Fibroblast of villous mesenchyme (primary cell): ENCODE measurements around the gene SPRR1A. TPM values are rescaled to one million over a fixed set of nuclear protein-coding genes. Genes with fewer than 3 reads are reported as not detected.
"Not testable (repeated sequence)": the region's sequence is repeated elsewhere in the genome, so short reads cannot be mapped to it uniquely, and the experiment has no call there.

Experiments
- DNase-seq: peaks from one replicate; pipeline ENCODE4 v3.0.0-alpha.2; 2010; ENCODE audit warnings: low read depth
- H3K4me3 ChIP-seq: 2 replicates; pipeline ENCODE4 v1.5.1; 2011; ENCODE audit warnings: low read depth, mild to moderate bottlenecking, low read length
- total RNA-seq: library from RNA; depleted of rRNA; stranded (reverse); fragments of >200 nt; gene quantifications from 2 replicates; pipeline ENCODE4 v1.2.3, GENCODE V29; 2012
- TF ChIP-seq, protein P1 (sequence below): IDR thresholded peaks from 2 replicates; pipeline ENCODE4 v1.5.1; 2012; ENCODE audit warnings: low read depth, mild to moderate bottlenecking, low read length; ENCODE audit not compliant: insufficient read depth

SPRR1A gene
- total RNA-seq, 1 donor = not detected

- H3K4me3 ChIP-seq = no peak overlapping the region
- TF ChIP-seq, protein P1, sequence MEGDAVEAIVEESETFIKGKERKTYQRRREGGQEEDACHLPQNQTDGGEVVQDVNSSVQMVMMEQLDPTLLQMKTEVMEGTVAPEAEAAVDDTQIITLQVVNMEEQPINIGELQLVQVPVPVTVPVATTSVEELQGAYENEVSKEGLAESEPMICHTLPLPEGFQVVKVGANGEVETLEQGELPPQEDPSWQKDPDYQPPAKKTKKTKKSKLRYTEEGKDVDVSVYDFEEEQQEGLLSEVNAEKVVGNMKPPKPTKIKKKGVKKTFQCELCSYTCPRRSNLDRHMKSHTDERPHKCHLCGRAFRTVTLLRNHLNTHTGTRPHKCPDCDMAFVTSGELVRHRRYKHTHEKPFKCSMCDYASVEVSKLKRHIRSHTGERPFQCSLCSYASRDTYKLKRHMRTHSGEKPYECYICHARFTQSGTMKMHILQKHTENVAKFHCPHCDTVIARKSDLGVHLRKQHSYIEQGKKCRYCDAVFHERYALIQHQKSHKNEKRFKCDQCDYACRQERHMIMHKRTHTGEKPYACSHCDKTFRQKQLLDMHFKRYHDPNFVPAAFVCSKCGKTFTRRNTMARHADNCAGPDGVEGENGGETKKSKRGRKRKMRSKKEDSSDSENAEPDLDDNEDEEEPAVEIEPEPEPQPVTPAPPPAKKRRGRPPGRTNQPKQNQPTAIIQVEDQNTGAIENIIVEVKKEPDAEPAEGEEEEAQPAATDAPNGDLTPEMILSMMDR = no peak
- no peak for DNase-seq
Measured at GRCh38 chr1:152998476-152998875, 14.6 kb downstream of the SPRR1A start.

DNA sequence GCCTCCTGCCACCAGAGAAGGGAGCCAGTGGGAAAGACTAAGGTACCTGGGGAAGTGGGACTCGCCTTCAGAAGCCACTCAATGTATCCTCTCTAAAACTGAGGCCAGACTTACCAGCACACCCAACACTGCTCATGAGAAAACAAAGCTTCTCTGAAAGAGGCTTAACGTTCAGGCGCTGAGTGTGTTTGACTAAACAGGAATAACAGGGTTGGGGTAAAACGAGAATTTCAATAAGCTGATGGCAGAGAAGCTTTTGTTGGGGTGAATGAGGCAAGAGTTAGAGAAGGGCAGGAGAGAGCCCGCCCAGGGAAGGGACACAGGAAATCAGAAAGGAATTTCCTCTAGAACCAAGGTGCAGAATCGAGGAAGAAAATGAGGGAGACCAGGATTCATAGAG, 15.9 kb downstream of the SPRR1A start:
- DNase-seq = no peak
- TF ChIP-seq, protein P1 = no peak
- no peak overlapping the region for H3K4me3 ChIP-seq

- DNase-seq = no peak
- TF ChIP-seq, protein P1 = no peak
- no peak overlapping the region for H3K4me3 ChIP-seq
Measured at GRCh38 chr1:153000294-153000693, 16.4 kb downstream of the SPRR1A start.

GRCh38 chr1:153001382-153001781, 17.5 kb downstream of the SPRR1A start, which contains the start of gene SPRR3:
Gene SPRR3 (plus strand): TSS chr1:153001749. CDS start chr1:153003021, 1,272 bp downstream.
- H3K4me3 ChIP-seq = no peak within 1 kb of the TSS
- TF ChIP-seq, protein P1 = no peak
- DNase-seq = no peak

DNA sequence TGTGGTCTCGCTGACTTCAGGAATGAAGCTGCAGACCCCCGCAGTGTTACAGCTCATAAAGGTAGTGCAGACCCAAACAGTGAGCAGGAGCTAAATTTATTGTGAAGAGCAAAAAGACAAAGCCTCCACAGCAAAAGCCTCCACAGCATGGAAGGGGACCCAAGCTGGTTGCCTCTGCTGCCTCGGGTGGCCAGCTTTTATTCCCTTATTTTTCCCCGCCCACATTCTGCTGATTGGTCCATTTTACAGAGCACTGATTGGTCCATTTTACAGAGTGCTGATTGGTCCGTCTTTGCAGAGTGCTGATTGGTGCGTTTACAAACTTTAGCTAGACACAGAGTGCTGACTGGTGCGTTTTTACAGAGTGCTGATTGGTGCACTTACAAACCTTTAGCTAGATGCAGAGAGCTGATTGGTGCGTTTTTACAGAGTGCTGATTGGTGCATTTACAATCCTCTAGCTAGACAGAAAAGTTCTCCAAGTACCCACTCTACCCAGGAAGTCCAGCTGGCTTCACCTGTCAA, 27.4 kb downstream of the SPRR1A start:
- not testable (repeated sequence) for DNase-seq, H3K4me3 ChIP-seq

GRCh38 chr1:153021829-153022228, 37.9 kb downstream of the SPRR1A start:
- DNase-seq, H3K4me3 ChIP-seq: not testable (repeated sequence)

DNA sequence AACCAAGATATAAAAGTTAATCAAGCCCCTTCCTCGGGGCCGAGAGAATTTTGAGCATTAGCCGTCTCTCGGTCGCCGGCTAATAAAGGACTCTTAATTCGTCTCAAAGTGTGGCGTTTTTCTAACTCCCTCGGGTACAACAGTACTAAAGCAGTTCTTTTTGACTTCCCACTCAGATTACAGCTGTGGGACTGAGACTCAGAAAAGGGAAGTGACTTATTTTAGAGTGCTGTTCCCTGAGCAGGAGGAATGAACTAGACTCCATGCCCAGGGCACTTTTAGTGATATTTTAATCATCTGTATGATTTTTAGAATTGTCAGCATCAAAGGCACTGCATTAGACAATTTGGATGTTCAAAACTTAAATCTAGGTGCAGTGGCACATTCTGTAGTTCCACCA, 38.5 kb downstream of the SPRR1A start:
- not testable (repeated sequence) for DNase-seq, H3K4me3 ChIP-seq

GRCh38 chr1:153023109-153023508, 39.2 kb downstream of the SPRR1A start:
- TF ChIP-seq, protein P1 = no peak
- H3K4me3 ChIP-seq = no peak overlapping the region
- DNase-seq = no peak
